ENCODE results near the gene SLC35A1.

The SLC35A1 gene

GRCh38 chr6:87518453-87518852 is 45.7 kb downstream of the SLC35A1 start:
- TF ChIP-seq CTCF (conservative IDR thresholded peaks at IDR 0.05; ENCODE audit: control insufficient read depth, insufficient read depth, low read depth, low read length), result no peak
- DNase-seq (ENCODE audit: low read depth), result no peak
- H3K4me3 ChIP-seq (ENCODE audit: control insufficient read depth, low read depth, low read length), result no peak overlapping the region

- TF ChIP-seq CTCF (conservative IDR thresholded peaks at IDR 0.05; ENCODE audit: control insufficient read depth, insufficient read depth, low read depth, low read length), result no peak
- no peak overlapping the region for H3K4me3 ChIP-seq (ENCODE audit: control insufficient read depth, low read depth, low read length)
- no peak for DNase-seq (ENCODE audit: low read depth)
Measured at GRCh38 chr6:87522686-87523085, 49.9 kb downstream of the SLC35A1 start.

- H3K4me3 ChIP-seq (ENCODE audit: control insufficient read depth, low read depth, low read length), result no peak overlapping the region
- no peak for TF ChIP-seq CTCF (conservative IDR thresholded peaks at IDR 0.05; ENCODE audit: control insufficient read depth, insufficient read depth, low read depth, low read length)
- DNase-seq (ENCODE audit: low read depth), result no peak
Measured at GRCh38 chr6:87529221-87529620, 56.4 kb downstream of the SLC35A1 start.

GRCh38 chr6:87534377-87535047 is 61.7 kb downstream of the SLC35A1 start:
- H3K4me3 ChIP-seq (ENCODE audit: control insufficient read depth, low read depth, low read length), result no peak overlapping the region
- DNase-seq (ENCODE audit: low read depth), result no peak
- TF ChIP-seq CTCF (conservative IDR thresholded peaks at IDR 0.05; ENCODE audit: control insufficient read depth, insufficient read depth, low read depth, low read length), result no peak

GRCh38 chr6:87538510-87539260 is 65.9 kb downstream of the SLC35A1 start:
- TF ChIP-seq CTCF (conservative IDR thresholded peaks at IDR 0.05; ENCODE audit: control insufficient read depth, insufficient read depth, low read depth, low read length), result no peak
- no peak for DNase-seq (ENCODE audit: low read depth)
- no peak overlapping the region for H3K4me3 ChIP-seq (ENCODE audit: control insufficient read depth, low read depth, low read length)

- DNase-seq (ENCODE audit: low read depth), result no peak
- TF ChIP-seq CTCF (conservative IDR thresholded peaks at IDR 0.05; ENCODE audit: control insufficient read depth, insufficient read depth, low read depth, low read length), result no peak
- H3K4me3 ChIP-seq (ENCODE audit: control insufficient read depth, low read depth, low read length), result no peak overlapping the region
Measured at GRCh38 chr6:87539554-87539953, 66.8 kb downstream of the SLC35A1 start.

Measured in fibroblast of mammary gland (primary cell).